ENCODE results near the gene ADAM15.

The ADAM15 gene

DNA sequence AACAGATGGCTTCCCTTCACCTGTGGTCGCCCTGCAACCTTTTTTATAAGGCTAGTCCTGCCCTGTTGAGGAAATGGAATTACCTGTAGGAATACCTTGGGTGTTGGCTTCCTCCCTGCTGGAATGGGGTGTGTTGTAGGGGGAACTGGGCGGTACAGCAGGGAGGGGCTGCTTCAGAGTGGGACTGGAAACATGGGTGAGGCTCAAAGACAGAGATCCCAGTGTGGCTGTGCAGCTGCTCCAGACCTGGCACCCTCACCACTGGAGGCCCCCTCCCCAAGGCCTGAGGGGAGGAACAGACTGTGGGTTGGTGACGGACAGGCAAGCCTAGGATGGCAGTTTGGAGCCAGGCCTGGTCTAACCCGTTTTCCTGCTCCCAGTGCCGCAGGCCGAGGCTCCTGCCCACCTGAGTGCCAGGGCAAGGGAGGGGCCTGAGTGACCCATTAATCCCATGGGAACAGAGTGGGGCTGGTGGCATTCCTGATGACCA lies 32.0 kb downstream of the ADAM15 start:
- Histone ChIP-seq H3K4me1 (ENCODE audit: insufficient read depth, low read length, poor library complexity, severe bottlenecking) (peaks cover 46% of the 10 kb centered on the region), H3F3A (ENCODE audit: low read depth) (peaks cover 13% of the 10 kb centered on the region; the same call in 1 of the 2 replicates), H2AFZ (ENCODE audit: low read length) (no peak overlapping the region), H3K4me3 (ENCODE audit: low read length, poor library complexity, severe bottlenecking) (no peak overlapping the region), H3K79me2 (ENCODE audit: insufficient read depth, low read length) (peaks cover 9% of the 10 kb centered on the region; the same call in 1 of the 2 replicates), H3K4me2 (ENCODE audit: low read depth, low read length, poor library complexity, severe bottlenecking) (no peak overlapping the region), H3K27me3 (ENCODE audit: insufficient read depth, low read length, poor library complexity, severe bottlenecking) (no peaks in the 10 kb centered on the region), H3K9me3 (ENCODE audit: insufficient read depth, low read depth, low read length) (no peaks in the 10 kb centered on the region), H3K9me2 (replicated peaks; ENCODE audit: low read depth, low read length) (no peaks in the 10 kb centered on the region), H4K20me1 (ENCODE audit: insufficient read depth, low read length, poor library complexity, severe bottlenecking) (peaks cover 5% of the 10 kb centered on the region), H3K9ac (ENCODE audit: low read depth, low read length, poor library complexity, severe bottlenecking) (no peak overlapping the region), H3K36me3 (ENCODE audit: insufficient read depth, low read length) (no peaks in the 10 kb centered on the region)
- TF ChIP-seq, protein P1, sequence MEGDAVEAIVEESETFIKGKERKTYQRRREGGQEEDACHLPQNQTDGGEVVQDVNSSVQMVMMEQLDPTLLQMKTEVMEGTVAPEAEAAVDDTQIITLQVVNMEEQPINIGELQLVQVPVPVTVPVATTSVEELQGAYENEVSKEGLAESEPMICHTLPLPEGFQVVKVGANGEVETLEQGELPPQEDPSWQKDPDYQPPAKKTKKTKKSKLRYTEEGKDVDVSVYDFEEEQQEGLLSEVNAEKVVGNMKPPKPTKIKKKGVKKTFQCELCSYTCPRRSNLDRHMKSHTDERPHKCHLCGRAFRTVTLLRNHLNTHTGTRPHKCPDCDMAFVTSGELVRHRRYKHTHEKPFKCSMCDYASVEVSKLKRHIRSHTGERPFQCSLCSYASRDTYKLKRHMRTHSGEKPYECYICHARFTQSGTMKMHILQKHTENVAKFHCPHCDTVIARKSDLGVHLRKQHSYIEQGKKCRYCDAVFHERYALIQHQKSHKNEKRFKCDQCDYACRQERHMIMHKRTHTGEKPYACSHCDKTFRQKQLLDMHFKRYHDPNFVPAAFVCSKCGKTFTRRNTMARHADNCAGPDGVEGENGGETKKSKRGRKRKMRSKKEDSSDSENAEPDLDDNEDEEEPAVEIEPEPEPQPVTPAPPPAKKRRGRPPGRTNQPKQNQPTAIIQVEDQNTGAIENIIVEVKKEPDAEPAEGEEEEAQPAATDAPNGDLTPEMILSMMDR (conservative IDR thresholded peaks at IDR 0.05; ENCODE audit: low read length), result no peak
- no peak for TF ChIP-seq EZH2phosphoT487 (IDR thresholded peaks at IDR 0.05; ENCODE audit: borderline replicate concordance)

DNA sequence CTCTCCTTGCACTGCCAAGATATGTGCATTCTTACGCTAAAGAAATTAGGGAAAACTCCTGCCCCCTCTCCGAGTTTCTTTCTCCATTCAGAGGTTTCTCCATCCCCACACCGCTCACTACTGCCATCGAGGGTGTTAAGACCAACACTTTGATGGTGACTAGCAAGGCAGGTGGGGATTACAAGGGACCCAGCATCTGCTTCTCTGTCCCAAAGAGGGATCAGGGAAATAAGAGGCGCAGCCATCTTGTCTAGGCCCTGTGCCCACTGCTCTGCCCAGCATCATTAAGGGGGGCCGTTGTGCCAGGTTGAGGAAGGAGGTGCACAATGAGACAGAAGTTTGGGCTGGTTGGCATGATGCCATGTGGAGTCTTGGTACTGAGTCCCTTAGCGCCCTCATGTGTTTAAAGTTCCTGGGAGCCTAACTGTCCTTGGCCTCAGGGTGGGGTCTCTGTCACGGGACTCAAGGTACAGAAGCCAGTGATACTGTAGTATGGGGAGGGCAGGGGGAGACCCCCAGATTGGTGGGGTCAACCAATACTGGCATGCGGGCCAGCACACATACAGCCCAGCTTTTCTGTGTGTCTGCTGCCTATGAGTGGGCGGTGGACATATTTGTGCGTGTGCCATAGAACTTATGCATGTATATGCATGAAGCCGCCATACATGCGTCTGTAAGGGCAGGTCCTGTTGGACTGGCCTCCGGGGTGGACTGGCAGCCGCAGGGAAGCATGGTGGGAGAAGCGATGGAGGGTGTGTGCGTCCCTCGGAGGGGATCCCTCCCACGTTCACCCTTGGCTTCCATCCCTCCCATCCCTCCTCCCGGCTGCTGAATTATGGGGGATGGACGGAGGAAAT lies 33.0 kb downstream of the ADAM15 start:
- H3K27me3 ChIP-seq (ENCODE audit: insufficient read depth, low read length, poor library complexity, severe bottlenecking), result no peaks in the 10 kb centered on the region
- peaks cover 5% of the 10 kb centered on the region for H4K20me1 ChIP-seq (ENCODE audit: insufficient read depth, low read length, poor library complexity, severe bottlenecking)
- peak overlapping the region; percentile 78 for H3K4me2 ChIP-seq (ENCODE audit: low read depth, low read length, poor library complexity, severe bottlenecking)
- H3K36me3 ChIP-seq (ENCODE audit: insufficient read depth, low read length), result no peaks in the 10 kb centered on the region
- H3K9ac ChIP-seq (ENCODE audit: low read depth, low read length, poor library complexity, severe bottlenecking), result no peak overlapping the region
- H2AFZ ChIP-seq (ENCODE audit: low read length), result no peak overlapping the region
- peaks cover 13% of the 10 kb centered on the region; the same call in 1 of the 2 replicates for H3F3A ChIP-seq (ENCODE audit: low read depth)
- H3K9me2 ChIP-seq (replicated peaks; ENCODE audit: low read depth, low read length), result no peaks in the 10 kb centered on the region
- peaks cover 41% of the 10 kb centered on the region for H3K4me1 ChIP-seq (ENCODE audit: insufficient read depth, low read length, poor library complexity, severe bottlenecking)
- TF ChIP-seq EZH2phosphoT487 (IDR thresholded peaks at IDR 0.05; ENCODE audit: borderline replicate concordance), result no peak
- TF ChIP-seq, protein P1 (conservative IDR thresholded peaks at IDR 0.05; ENCODE audit: low read length), result peak; percentile 57
- H3K79me2 ChIP-seq (ENCODE audit: insufficient read depth, low read length), result peaks cover 9% of the 10 kb centered on the region; the same call in 1 of the 2 replicates
- peak overlapping the region; percentile 82 for H3K4me3 ChIP-seq (ENCODE audit: low read length, poor library complexity, severe bottlenecking)
- no peaks in the 10 kb centered on the region for H3K9me3 ChIP-seq (ENCODE audit: insufficient read depth, low read depth, low read length)

DNA sequence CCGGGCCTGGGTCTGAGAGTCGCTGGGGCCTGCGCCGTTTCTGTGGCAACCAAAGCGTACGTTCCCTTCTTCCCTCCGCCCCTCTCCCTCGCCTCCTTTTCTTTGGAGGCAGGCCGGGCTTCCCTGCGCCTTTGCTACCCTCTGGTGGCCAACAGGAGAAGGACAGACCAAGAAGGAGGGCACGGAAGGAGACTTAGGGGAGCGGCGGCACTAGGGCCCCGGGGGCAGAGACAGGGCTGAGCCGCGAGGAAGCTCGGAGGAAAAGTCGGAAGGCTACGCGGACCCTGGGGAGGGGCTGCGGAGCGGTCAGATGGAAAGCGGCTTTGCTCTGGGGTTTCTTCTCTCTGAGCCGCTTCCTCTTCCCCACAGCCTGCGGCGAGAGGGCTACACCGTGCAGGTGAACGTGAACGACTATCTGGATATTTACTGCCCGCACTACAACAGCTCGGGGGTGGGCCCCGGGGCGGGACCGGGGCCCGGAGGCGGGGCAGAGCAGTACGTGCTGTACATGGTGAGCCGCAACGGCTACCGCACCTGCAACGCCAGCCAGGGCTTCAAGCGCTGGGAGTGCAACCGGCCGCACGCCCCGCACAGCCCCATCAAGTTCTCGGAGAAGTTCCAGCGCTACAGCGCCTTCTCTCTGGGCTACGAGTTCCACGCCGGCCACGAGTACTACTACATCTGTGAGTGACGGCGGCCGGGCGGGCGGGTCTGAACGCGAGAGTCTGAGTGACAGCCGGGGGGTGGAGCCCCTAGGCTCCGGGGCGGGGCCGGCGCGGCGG lies 33.8 kb downstream of the ADAM15 start:
- H3K9ac ChIP-seq (ENCODE audit: low read depth, low read length, poor library complexity, severe bottlenecking), result peak overlapping the region; percentile 79
- no peaks in the 10 kb centered on the region for H3K9me3 ChIP-seq (ENCODE audit: insufficient read depth, low read depth, low read length)
- peaks cover 40% of the 10 kb centered on the region for H3K4me1 ChIP-seq (ENCODE audit: insufficient read depth, low read length, poor library complexity, severe bottlenecking)
- no peaks in the 10 kb centered on the region for H3K9me2 ChIP-seq (replicated peaks; ENCODE audit: low read depth, low read length)
- no peaks in the 10 kb centered on the region for H3K36me3 ChIP-seq (ENCODE audit: insufficient read depth, low read length)
- H3K27me3 ChIP-seq (ENCODE audit: insufficient read depth, low read length, poor library complexity, severe bottlenecking), result no peaks in the 10 kb centered on the region
- H2AFZ ChIP-seq (ENCODE audit: low read length), result peak overlapping the region; percentile 98
- peaks cover 9% of the 10 kb centered on the region; the same call in 1 of the 2 replicates for H3K79me2 ChIP-seq (ENCODE audit: insufficient read depth, low read length)
- peaks cover 5% of the 10 kb centered on the region for H4K20me1 ChIP-seq (ENCODE audit: insufficient read depth, low read length, poor library complexity, severe bottlenecking)
- peaks cover 13% of the 10 kb centered on the region; the same call in 1 of the 2 replicates for H3F3A ChIP-seq (ENCODE audit: low read depth)
- peak overlapping the region; percentile 82 for H3K4me3 ChIP-seq (ENCODE audit: low read length, poor library complexity, severe bottlenecking)
- H3K4me2 ChIP-seq (ENCODE audit: low read depth, low read length, poor library complexity, severe bottlenecking), result peak overlapping the region; percentile 100
- no peak for TF ChIP-seq EZH2phosphoT487 (IDR thresholded peaks at IDR 0.05; ENCODE audit: borderline replicate concordance)
- TF ChIP-seq, protein P1 (conservative IDR thresholded peaks at IDR 0.05; ENCODE audit: low read length), result peak; percentile 84

Data from Loucy (cell line).